BLaER1 (cell line): ENCODE results near the gene STYK1.

Experiments used
- H3K27ac ChIP-seq: shearing (Covaris generic); formaldehyde crosslinking; 2 replicates; pipeline ENCODE4 v1.8.1; 2022
- H3K27me3 ChIP-seq: shearing (Covaris generic); formaldehyde crosslinking; 2 replicates; pipeline ENCODE4 v1.8.1; 2022
- H3K36me3 ChIP-seq: shearing (Covaris generic); formaldehyde crosslinking; 2 replicates; pipeline ENCODE4 v1.8.1; 2022
- H3K4me1 ChIP-seq: shearing (Covaris generic); formaldehyde crosslinking; 2 replicates; pipeline ENCODE4 v1.8.1; 2022
- H3K4me2 ChIP-seq: shearing (Covaris generic); formaldehyde crosslinking; 2 replicates; pipeline ENCODE4 v1.8.1; 2022
- H3K4me3 ChIP-seq: shearing (Covaris generic); formaldehyde crosslinking; 2 replicates; pipeline ENCODE4 v1.8.1; 2022
- H3K9ac ChIP-seq: shearing (Covaris generic); formaldehyde crosslinking; 2 replicates; pipeline ENCODE4 v1.8.1; 2022
- H3K9me3 ChIP-seq: shearing (Covaris generic); formaldehyde crosslinking; 2 replicates; pipeline ENCODE4 v1.8.1; 2022
- H4K20me1 ChIP-seq: shearing (Covaris generic); formaldehyde crosslinking; 2 replicates; pipeline ENCODE4 v1.8.1; 2022
- Cebpa-rat ChIP-seq: shearing (Covaris generic); IDR thresholded peaks from 2 replicates; pipeline ENCODE4 v1.8.1; 2022

STYK1 gene

GRCh38 chr12:10697156-10697555 is 23.3 kb upstream of the STYK1 start:
- Histone ChIP-seq H4K20me1 (peaks cover 8% of the 10 kb centered on the region; the same call in 1 of the 2 replicates), H3K9me3 (no peaks in the 10 kb centered on the region), H3K36me3 (peaks cover 62% of the 10 kb centered on the region), H3K27ac (no peak overlapping the region), H3K9ac (no peak overlapping the region), H3K4me1 (no peaks in the 10 kb centered on the region), H3K27me3 (no peaks in the 10 kb centered on the region), H3K4me2 (no peak overlapping the region), H3K4me3 (no peak overlapping the region)
- TF ChIP-seq Cebpa-rat = no peak

GRCh38 chr12:10690906-10691305 is 17.1 kb upstream of the STYK1 start:
- H3K4me3 ChIP-seq = no peak overlapping the region
- H3K9me3 ChIP-seq = peaks cover 17% of the 10 kb centered on the region
- H3K4me2 ChIP-seq = no peak overlapping the region
- H3K27me3 ChIP-seq = no peaks in the 10 kb centered on the region
- TF ChIP-seq Cebpa-rat = no peak
- no peak overlapping the region for H3K27ac ChIP-seq
- no peaks in the 10 kb centered on the region for H3K4me1 ChIP-seq
- peaks cover 9% of the 10 kb centered on the region for H3K36me3 ChIP-seq
- H3K9ac ChIP-seq = no peak overlapping the region
- H4K20me1 ChIP-seq = no peaks in the 10 kb centered on the region

- Histone ChIP-seq H3K9ac (no peak overlapping the region), H4K20me1 (no peaks in the 10 kb centered on the region), H3K27ac (no peak overlapping the region), H3K4me3 (no peak overlapping the region), H3K9me3 (peaks cover 17% of the 10 kb centered on the region), H3K4me1 (no peaks in the 10 kb centered on the region), H3K27me3 (no peaks in the 10 kb centered on the region), H3K4me2 (no peak overlapping the region), H3K36me3 (no peaks in the 10 kb centered on the region; the same call in 1 of the 2 replicates)
- TF ChIP-seq Cebpa-rat = no peak
These were observed 15.3 kb upstream of the STYK1 start for GRCh38 chr12:10689146-10689545.

- no peak for TF ChIP-seq Cebpa-rat
- Histone ChIP-seq H3K27me3 (no peaks in the 10 kb centered on the region), H3K9ac (no peak overlapping the region), H4K20me1 (no peaks in the 10 kb centered on the region), H3K36me3 (no peaks in the 10 kb centered on the region), H3K9me3 (peaks cover 17% of the 10 kb centered on the region), H3K4me2 (no peak overlapping the region), H3K27ac (no peak overlapping the region), H3K4me1 (no peaks in the 10 kb centered on the region), H3K4me3 (no peak overlapping the region)
These were observed 14.2 kb upstream of the STYK1 start for GRCh38 chr12:10688042-10688441.

- TF ChIP-seq Cebpa-rat = no peak
- no peaks in the 10 kb centered on the region for H3K36me3 ChIP-seq
- no peaks in the 10 kb centered on the region for H3K9me3 ChIP-seq
- H3K4me1 ChIP-seq = peaks cover 29% of the 10 kb centered on the region
- no peak overlapping the region for H3K4me3 ChIP-seq
- H3K27ac ChIP-seq = no peak overlapping the region
- H3K4me2 ChIP-seq = peak overlapping the region; percentile 17; the same call in 1 of the 2 replicates
- H4K20me1 ChIP-seq = no peaks in the 10 kb centered on the region
- H3K9ac ChIP-seq = no peak overlapping the region
- H3K27me3 ChIP-seq = no peaks in the 10 kb centered on the region
These were observed 1.5 kb downstream of the STYK1 start for GRCh38 chr12:10672231-10672868.

- H3K4me1 ChIP-seq = peaks cover 19% of the 10 kb centered on the region
- H3K27me3 ChIP-seq = no peaks in the 10 kb centered on the region
- TF ChIP-seq Cebpa-rat = no peak
- no peak overlapping the region for H3K4me3 ChIP-seq
- H3K9me3 ChIP-seq = no peaks in the 10 kb centered on the region
- H3K9ac ChIP-seq = no peak overlapping the region
- H3K36me3 ChIP-seq = no peaks in the 10 kb centered on the region
- no peaks in the 10 kb centered on the region for H4K20me1 ChIP-seq
- H3K27ac ChIP-seq = no peak overlapping the region
- no peak overlapping the region for H3K4me2 ChIP-seq
These were observed 4.3 kb downstream of the STYK1 start for GRCh38 chr12:10669533-10669932.

- Histone ChIP-seq H4K20me1 (no peaks in the 10 kb centered on the region), H3K36me3 (no peaks in the 10 kb centered on the region), H3K9ac (no peak overlapping the region), H3K4me1 (peaks cover 9% of the 10 kb centered on the region), H3K27me3 (no peaks in the 10 kb centered on the region), H3K27ac (no peak overlapping the region), H3K4me3 (no peak overlapping the region), H3K4me2 (no peak overlapping the region), H3K9me3 (no peaks in the 10 kb centered on the region)
- TF ChIP-seq Cebpa-rat = no peak
These were observed 5.3 kb downstream of the STYK1 start for GRCh38 chr12:10668526-10668925.

GRCh38 chr12:10667581-10667980 is 6.3 kb downstream of the STYK1 start:
- Histone ChIP-seq H3K9ac (no peak overlapping the region), H3K36me3 (no peaks in the 10 kb centered on the region), H3K27me3 (no peaks in the 10 kb centered on the region), H4K20me1 (no peaks in the 10 kb centered on the region), H3K9me3 (no peaks in the 10 kb centered on the region), H3K27ac (no peak overlapping the region), H3K4me1 (0 out of 2 replicates have a peak, but pooled peaks cover 1% of the 10 kb centered on the region), H3K4me3 (no peak overlapping the region), H3K4me2 (no peak overlapping the region)
- no peak for TF ChIP-seq Cebpa-rat

- no peak overlapping the region for H3K9ac ChIP-seq
- no peaks in the 10 kb centered on the region for H3K27me3 ChIP-seq
- H4K20me1 ChIP-seq = no peaks in the 10 kb centered on the region
These were observed 9.4 kb downstream of the STYK1 start for GRCh38 chr12:10664499-10664898.

GRCh38 chr12:10663869-10664268 is 10.0 kb downstream of the STYK1 start:
- H4K20me1 ChIP-seq = no peaks in the 10 kb centered on the region
- H3K4me2 ChIP-seq = no peak overlapping the region
- H3K9me3 ChIP-seq = no peaks in the 10 kb centered on the region
- no peak for TF ChIP-seq Cebpa-rat
- no peaks in the 10 kb centered on the region for H3K4me1 ChIP-seq
- H3K4me3 ChIP-seq = no peak overlapping the region
- H3K9ac ChIP-seq = no peak overlapping the region
- no peaks in the 10 kb centered on the region for H3K27me3 ChIP-seq
- H3K36me3 ChIP-seq = no peaks in the 10 kb centered on the region
- no peak overlapping the region for H3K27ac ChIP-seq

More at GRCh38 chr12:10664499-10664898, 9.4 kb downstream of the STYK1 start:
- H3K4me3 ChIP-seq = no peak overlapping the region
- no peaks in the 10 kb centered on the region for H3K9me3 ChIP-seq
- H3K36me3 ChIP-seq = no peaks in the 10 kb centered on the region
- H3K4me1 ChIP-seq = no peaks in the 10 kb centered on the region
- no peak for TF ChIP-seq Cebpa-rat
- H3K4me2 ChIP-seq = no peak overlapping the region
- no peak overlapping the region for H3K27ac ChIP-seq

GRCh38 chr12:10661338-10661737 is 12.5 kb downstream of the STYK1 start:
- Histone ChIP-seq H3K9me3 (peaks cover 14% of the 10 kb centered on the region), H3K4me3 (no peak overlapping the region), H3K4me2 (no peak overlapping the region), H3K27me3 (no peaks in the 10 kb centered on the region), H3K4me1 (no peaks in the 10 kb centered on the region), H3K27ac (no peak overlapping the region), H4K20me1 (no peaks in the 10 kb centered on the region), H3K9ac (no peak overlapping the region), H3K36me3 (no peaks in the 10 kb centered on the region)
- TF ChIP-seq Cebpa-rat = no peak
